ENCODE data around the gene FGG. TPM values are rescaled to one million over a fixed set of nuclear protein-coding genes. Genes with fewer than 3 reads are reported as not detected.

Gene FGG
- total and polyA plus RNA-seq, 2 of the 13 experiments (the other 11 are each of a cell fraction or from before 2014, with no cell fraction given), result 1,037 to 2,423 TPM

GRCh38 chr4:154582723-154583122 is 29.7 kb downstream of the FGG start:
- Histone ChIP-seq H3K4me2 (ENCODE audit: low read depth, low read length) (no peak overlapping the region), H3K36me3 (replicated peaks in 1 of 2; ENCODE audit: control insufficient read depth in 1 of 2, insufficient read depth in 2 of 2, low read length in 2 of 2) (peaks cover 0 to 20% of the 10 kb centered on the region in 2 experiments), H4K20me1 (ENCODE audit: insufficient read depth, low read length) (no peaks in the 10 kb centered on the region), H3K4me1 (ENCODE audit: insufficient read depth, low read length) (peaks cover 54% of the 10 kb centered on the region), H3K27ac (ENCODE audit: extremely low read length, insufficient read depth, low read length) (no peak overlapping the region), H3K9ac (ENCODE audit: insufficient read depth, low read depth, low read length) (no peak overlapping the region), H3K79me2 (ENCODE audit: insufficient read depth, low read length) (peaks cover 2% of the 10 kb centered on the region), H3K9me3 (ENCODE audit: low read length) (no peaks in the 10 kb centered on the region), H3K27me3 (ENCODE audit: control insufficient read depth in 1 of 2, insufficient read depth in 2 of 2, low read length in 2 of 2) (no peaks in the 10 kb centered on the region), H3K4me3 (replicated peaks in 1 of 3; ENCODE audit: insufficient read depth in 1 of 3, low read depth in 2 of 3, low read length in 3 of 3) (no peak overlapping the region), H2AFZ (ENCODE audit: low read length) (no peak overlapping the region)
- intact Hi-C loops (cut with micrococcal nuclease; ENCODE audit: unreplicated experiment), result no loop called here
- in situ Hi-C loops (cut with HindIII; ENCODE audit: extremely low pct_ligation_motif_present, low pct_unique_long_range_greater_than_20kb), result no loop called here
- 64% methylated on average over 2 of the region's 2 CpGs for WGBS (ENCODE audit: low lambda C conversion rate)
- TF ChIP-seq POLR2A (IDR thresholded peaks at IDR 0.05; ENCODE audit: insufficient read depth in 1 of 2, low read depth in 2 of 2, low read length in 2 of 2) (peak in 1 of 2 experiments; percentile 38; a peak in 1 of 4 replicates), BATF2 (CRISPR knock-in tag; IDR thresholded peaks at IDR 0.05) (no peak), BRF2 (CRISPR knock-in tag; IDR thresholded peaks at IDR 0.05) (peak; percentile 74; the same call in 1 of the 2 replicates), FLYWCH1 (CRISPR knock-in tag; IDR thresholded peaks at IDR 0.05) (no peak), ZBTB44 (CRISPR knock-in tag; IDR thresholded peaks at IDR 0.05) (no peak), SOX6 (IDR thresholded peaks at IDR 0.05) (no peak), SOX6 (CRISPR knock-in tag; IDR thresholded peaks at IDR 0.05) (0 out of 2 replicates have a peak, but pooled peaks have one; percentile 19), SSRP1 (CRISPR knock-in tag; IDR thresholded peaks at IDR 0.05) (peak; percentile 94; the same call in 1 of the 2 replicates), ATF7-NPFF (CRISPR knock-in tag; IDR thresholded peaks at IDR 0.05; ENCODE audit: low read depth) (no peak), ZNF331 (CRISPR knock-in tag; IDR thresholded peaks at IDR 0.05) (0 out of 2 replicates have a peak, but pooled peaks have one; percentile 8), AGO1 (IDR thresholded peaks at IDR 0.05; ENCODE audit: low read depth, low read length, poor library complexity, severe bottlenecking) (peak; percentile 91), RBM22 (optimal IDR thresholded peaks at IDR 0.05; ENCODE audit: low read length) (peak; percentile 51), CBFB (CRISPR knock-in tag; IDR thresholded peaks at IDR 0.05) (no peak), MBD4 (IDR thresholded peaks at IDR 0.05; ENCODE audit: borderline replicate concordance, low read length) (peak; percentile 29; the same call in 1 of the 2 replicates), AGO2 (optimal IDR thresholded peaks at IDR 0.05; ENCODE audit: low read depth, low read length) (peak; percentile 80), RBFOX2 (IDR thresholded peaks at IDR 0.05; ENCODE audit: low read depth, low read length) (peak; percentile 51; the same call in 1 of the 2 replicates), PAF1 (CRISPR knock-in tag; IDR thresholded peaks at IDR 0.05) (peak; percentile 95; the same call in 1 of the 2 replicates), ZNF710 (CRISPR knock-in tag; IDR thresholded peaks at IDR 0.05; ENCODE audit: borderline replicate concordance) (peak; percentile 44; the same call in 1 of the 2 replicates), POLR2G (IDR thresholded peaks at IDR 0.05; ENCODE audit: low read depth, low read length) (peak; percentile 63; the same call in 1 of the 2 replicates)
- ATAC-seq (no peak; the same call in 1 of the 3 replicates), FAIRE-seq (no peak), DNase-seq (ENCODE audit: low spot score) (no peak)
- BruUV-seq (replicated peaks), result no TSS peak
- ChIA-PET POLR2A (interaction anchor here (1.9 to 16.0 kb wide), 6 partner anchors 8 to 36 kb away, joined by 7 to 468 read pairs (median 24); partner anchors contain the start of genes FGA, FGB and FGG), CTCF (ENCODE audit: low intra/inter-chr PET ratio, low total read pairs) (no interaction called here)

Data from HepG2 (cell line).